Measurements from ENCODE around the gene GBGT1. TPM values are rescaled to one million over a fixed set of nuclear protein-coding genes. Genes with fewer than 3 reads are reported as not detected.

Gene GBGT1
- total RNA-seq = 1.3 and 1.7 TPM in 2 replicates

GRCh38 chr9:133163504-133164172 lies at the start of gene GBGT1:
TSS of gene GBGT1 (minus strand) at chr9:133163914. CDS start at chr9:133162412, 1,502 bp downstream.

GRCh38 chr9:133208880-133209300 lies 45.2 kb upstream of the GBGT1 start, which contains the start of gene OBP2B:
TSS of gene OBP2B (minus strand) at chr9:133209250. CDS start at chr9:133209199, 51 bp downstream.

DNA sequence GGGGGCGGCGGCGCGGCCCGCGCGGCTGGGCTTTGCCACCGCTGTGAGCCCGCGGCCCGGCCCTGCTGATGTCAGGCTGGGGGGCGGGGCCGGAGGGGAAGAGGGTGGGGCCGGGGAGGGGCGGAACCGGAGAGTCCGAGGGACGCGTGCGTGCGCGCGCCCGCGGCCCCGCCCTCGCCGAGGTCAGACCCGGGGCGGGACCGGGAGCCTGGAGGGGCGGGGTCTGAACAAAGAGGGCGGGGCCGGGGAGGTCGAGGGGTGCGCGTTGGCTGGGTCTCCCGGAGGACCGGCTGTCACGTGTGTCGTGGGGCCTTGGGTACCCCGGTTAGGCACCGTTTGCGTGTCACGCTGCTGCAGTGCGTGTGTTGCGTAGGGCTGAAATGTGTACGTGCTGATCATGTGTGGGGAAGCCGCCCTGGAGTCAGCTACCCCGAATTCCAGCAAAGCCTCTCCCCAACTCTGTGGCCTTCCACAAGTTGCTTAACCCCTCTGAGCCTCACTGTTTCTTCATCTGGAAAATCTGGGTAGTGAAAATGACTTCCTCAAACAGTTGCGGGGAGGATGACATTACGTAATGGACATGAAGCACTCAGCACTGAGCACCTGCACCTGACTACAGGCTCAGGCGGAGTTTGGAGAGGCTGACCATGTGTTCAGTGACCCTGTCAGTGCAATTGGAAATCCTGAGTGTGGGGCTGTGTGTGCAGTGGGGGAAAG lies 42.4 kb downstream of the GBGT1 start, which contains the start of gene RALGDS:
TSS of gene RALGDS (minus strand) at position 43 of the 717 bp plus-strand sequence. CDS start 86 bp downstream, outside the sequence.

Other genes with a start within 250 kb of the GBGT1 start
- 19.2 and 20.0 TPM in 2 replicates for gene TSC1, start 219.3 kb downstream of the GBGT1 start, total RNA-seq
- gene GFI1B, start 185.2 kb downstream of the GBGT1 start, total RNA-seq = not detected in 2 replicates
- gene GTF3C5, start 132.9 kb downstream of the GBGT1 start, total RNA-seq = 24.9 and 33.7 TPM in 2 replicates
- gene CEL, start 101.9 kb downstream of the GBGT1 start, total RNA-seq = 0.48 and 0.64 TPM in 2 replicates
- 31.3 and 35.0 TPM in 2 replicates for gene RALGDS, start 42.7 kb downstream of the GBGT1 start, total RNA-seq
- gene OBP2B, start 45.3 kb upstream of the GBGT1 start, total RNA-seq = not detected in 2 replicates
- gene ABO, start 111.3 kb upstream of the GBGT1 start, total RNA-seq = under 0.01 and 0.43 TPM in 2 replicates
- gene SURF6, start 172.3 kb upstream of the GBGT1 start, total RNA-seq = 11.9 and 16.1 TPM in 2 replicates
- gene MED22, start 184.2 kb upstream of the GBGT1 start, total RNA-seq = 17.6 and 20.2 TPM in 2 replicates
- gene RPL7A, start 184.3 kb upstream of the GBGT1 start, total RNA-seq = 3,279 and 4,044 TPM in 2 replicates
- 16.6 and 30.9 TPM in 2 replicates for gene SURF1, start 192.6 kb upstream of the GBGT1 start, total RNA-seq
- gene SURF2, start 192.6 kb upstream of the GBGT1 start, total RNA-seq = 41.0 and 72.9 TPM in 2 replicates
- gene SURF4, start 212.1 kb upstream of the GBGT1 start, total RNA-seq = 220 and 344 TPM in 2 replicates
- gene STKLD1, start 212.5 kb upstream of the GBGT1 start, total RNA-seq = 0.48 TPM in 1 of 2 replicates, not detected in the other